Measurements from ENCODE around the gene TMSB10. TPM values are rescaled to one million over a fixed set of nuclear protein-coding genes. Genes with fewer than 3 reads are reported as not detected.
A peak's percentile ranks its signal among the peaks of the same experiment; 100 is the strongest.
"Not testable (repeated sequence)": the region's sequence is repeated elsewhere in the genome, so short reads cannot be mapped to it uniquely, and the experiment has no call there.

TMSB10 gene
- total and polyA plus RNA-seq, 2 donors, result 1,628 to 2,618 TPM

- WGBS, result over 99% methylated on average over 4 of the region's 4 CpGs
- no peak overlapping the region for H3K4me3 ChIP-seq (ENCODE audit: low read depth, low read length)
These were observed 2.9 kb upstream of the TMSB10 start for GRCh38 chr2:84902526-84902925.

GRCh38 chr2:84904151-84904550 lies 1.3 kb upstream of the TMSB10 start:
- no peak overlapping the region for H3K4me3 ChIP-seq (ENCODE audit: low read depth, low read length)
- no peak for DNase-seq (ENCODE audit: extremely low spot score)
- 82% methylated on average over 9 of the region's 9 CpGs for WGBS

More at GRCh38 chr2:84902526-84902925, 2.9 kb upstream of the TMSB10 start:
- H3K36me3 ChIP-seq (ENCODE audit: insufficient read depth), result no peaks in the 10 kb centered on the region
- H3K27ac ChIP-seq (ENCODE audit: low read depth), result no peak overlapping the region
- no peaks in the 10 kb centered on the region for H3K4me1 ChIP-seq (ENCODE audit: insufficient read depth)
- no peak for DNase-seq (ENCODE audit: extremely low spot score)

GRCh38 chr2:84904717-84905174 lies 710 bp upstream of the TMSB10 start:
- no peaks in the 10 kb centered on the region for H3K36me3 ChIP-seq (ENCODE audit: insufficient read depth)
- peak overlapping the region; percentile 94 for H3K27ac ChIP-seq (ENCODE audit: low read depth)
- H3K4me3 ChIP-seq (ENCODE audit: low read depth, low read length), result peak overlapping the region; percentile 90
- DNase-seq (ENCODE audit: extremely low spot score), result no peak
- no peaks in the 10 kb centered on the region for H3K4me1 ChIP-seq (ENCODE audit: insufficient read depth)
- under 1% methylated on average over 21 of the region's 21 CpGs for WGBS

More at GRCh38 chr2:84904151-84904550, 1.3 kb upstream of the TMSB10 start:
- Histone ChIP-seq H3K27ac (ENCODE audit: low read depth) (no peak overlapping the region), H3K36me3 (ENCODE audit: insufficient read depth) (no peaks in the 10 kb centered on the region), H3K4me1 (ENCODE audit: insufficient read depth) (no peaks in the 10 kb centered on the region)

GRCh38 chr2:84906108-84906899 lies 848 bp downstream of the TMSB10 start:
- DNase-seq (ENCODE audit: extremely low spot score), result no peak
- 1% methylated on average over 38 of the region's 38 CpGs for WGBS

GRCh38 chr2:84906900-84907714 lies 1.7 kb downstream of the TMSB10 start:
- 15% methylated on average over 15 of the region's 15 CpGs for WGBS
- H3K36me3 ChIP-seq (ENCODE audit: insufficient read depth), result no peaks in the 10 kb centered on the region
- peak overlapping the region; percentile 90 for H3K4me3 ChIP-seq (ENCODE audit: low read depth, low read length)
- H3K4me1 ChIP-seq (ENCODE audit: insufficient read depth), result no peaks in the 10 kb centered on the region
- peak overlapping the region; percentile 28 for H3K27ac ChIP-seq (ENCODE audit: low read depth)
- DNase-seq (ENCODE audit: extremely low spot score), result no peak

More at GRCh38 chr2:84906108-84906899, 848 bp downstream of the TMSB10 start:
- Histone ChIP-seq H3K36me3 (ENCODE audit: insufficient read depth) (no peaks in the 10 kb centered on the region), H3K4me1 (ENCODE audit: insufficient read depth) (no peaks in the 10 kb centered on the region), H3K4me3 (ENCODE audit: low read depth, low read length) (peak overlapping the region; percentile 90), H3K27ac (ENCODE audit: low read depth) (peak overlapping the region; percentile 94)

GRCh38 chr2:84908948-84909713 lies 3.7 kb downstream of the TMSB10 start:
- WGBS, result 96% methylated on average over 2 of the region's 2 CpGs
- Histone ChIP-seq H3K36me3 (ENCODE audit: insufficient read depth) (no peaks in the 10 kb centered on the region), H3K27ac (ENCODE audit: low read depth) (no peak overlapping the region), H3K4me3 (ENCODE audit: low read depth, low read length) (no peak overlapping the region), H3K4me1 (ENCODE audit: insufficient read depth) (no peaks in the 10 kb centered on the region)
- no peak for DNase-seq (ENCODE audit: extremely low spot score)

GRCh38 chr2:84911135-84911678 lies 5.8 kb downstream of the TMSB10 start:
- Histone ChIP-seq H3K27ac (ENCODE audit: low read depth) (no peak overlapping the region), H3K4me1 (ENCODE audit: insufficient read depth) (no peaks in the 10 kb centered on the region), H3K36me3 (ENCODE audit: insufficient read depth) (no peaks in the 10 kb centered on the region), H3K4me3 (ENCODE audit: low read depth, low read length) (no peak overlapping the region)
- DNase-seq (ENCODE audit: extremely low spot score), result no peak
- 98% methylated on average over 5 of the region's 5 CpGs for WGBS

GRCh38 chr2:84912984-84913383 lies 7.5 kb downstream of the TMSB10 start:
- DNase-seq (ENCODE audit: extremely low spot score), result no peak
- 87% methylated on average over 4 of the region's 4 CpGs for WGBS
- no peaks in the 10 kb centered on the region for H3K4me1 ChIP-seq (ENCODE audit: insufficient read depth)
- H3K36me3 ChIP-seq (ENCODE audit: insufficient read depth), result no peaks in the 10 kb centered on the region
- no peak overlapping the region for H3K4me3 ChIP-seq (ENCODE audit: low read depth, low read length)
- H3K27ac ChIP-seq (ENCODE audit: low read depth), result no peak overlapping the region

- Histone ChIP-seq H3K4me1 (ENCODE audit: insufficient read depth) (no peaks in the 10 kb centered on the region), H3K36me3 (ENCODE audit: insufficient read depth) (no peaks in the 10 kb centered on the region), H3K4me3 (ENCODE audit: low read depth, low read length) (no peak overlapping the region), H3K27ac (ENCODE audit: low read depth) (no peak overlapping the region)
- WGBS, result 92% methylated on average over 6 of the region's 6 CpGs
- DNase-seq (ENCODE audit: extremely low spot score), result no peak
These were observed 8.9 kb downstream of the TMSB10 start for GRCh38 chr2:84914334-84914733.

GRCh38 chr2:84915675-84916074 lies 10.2 kb downstream of the TMSB10 start:
- H3K4me1 ChIP-seq (ENCODE audit: insufficient read depth); H3K4me3 ChIP-seq (ENCODE audit: low read depth, low read length); H3K36me3 ChIP-seq (ENCODE audit: insufficient read depth); H3K27ac ChIP-seq (ENCODE audit: low read depth); DNase-seq (ENCODE audit: extremely low spot score): not testable (repeated sequence)
- WGBS, result 96% methylated on average over 24 of the region's 24 CpGs

- 85% methylated on average over 5 of the region's 5 CpGs for WGBS
- H3K4me3 ChIP-seq (ENCODE audit: low read depth, low read length); H3K27ac ChIP-seq (ENCODE audit: low read depth); DNase-seq (ENCODE audit: extremely low spot score); H3K36me3 ChIP-seq (ENCODE audit: insufficient read depth); H3K4me1 ChIP-seq (ENCODE audit: insufficient read depth): not testable (repeated sequence)
These were observed 12.4 kb downstream of the TMSB10 start for GRCh38 chr2:84917821-84918220.

GRCh38 chr2:84918430-84918829 lies 13.0 kb downstream of the TMSB10 start:
- 94% methylated on average over 2 of the region's 2 CpGs for WGBS
- Histone ChIP-seq H3K4me3 (ENCODE audit: low read depth, low read length) (no peak overlapping the region), H3K4me1 (ENCODE audit: insufficient read depth) (no peaks in the 10 kb centered on the region), H3K27ac (ENCODE audit: low read depth) (no peak overlapping the region), H3K36me3 (ENCODE audit: insufficient read depth) (no peaks in the 10 kb centered on the region)
- no peak for DNase-seq (ENCODE audit: extremely low spot score)
